ENCODE measurements around the gene CPXM2.

Gene CPXM2

GRCh38 chr10:123868038-123869019 is 23.3 kb downstream of the CPXM2 start:
- no peak for DNase-seq

GRCh38 chr10:123865880-123866279 is 25.7 kb downstream of the CPXM2 start:
- DNase-seq, result no peak

- no peak for DNase-seq
These were observed 26.3 kb downstream of the CPXM2 start for GRCh38 chr10:123865350-123865749.

- no peak for DNase-seq
These were observed 26.7 kb downstream of the CPXM2 start for GRCh38 chr10:123864923-123865322.

GRCh38 chr10:123863721-123864482 is 27.7 kb downstream of the CPXM2 start:
- DNase-seq, result no peak

- DNase-seq, result no peak
These were observed 28.4 kb downstream of the CPXM2 start for GRCh38 chr10:123863183-123863575.

GRCh38 chr10:123862421-123863182 is 29.0 kb downstream of the CPXM2 start:
- DNase-seq, result no peak

GRCh38 chr10:123860856-123861255 is 30.8 kb downstream of the CPXM2 start:
- DNase-seq, result no peak

- DNase-seq, result no peak
These were observed 31.4 kb downstream of the CPXM2 start for GRCh38 chr10:123860209-123860608.

- no peak for DNase-seq
These were observed 32.0 kb downstream of the CPXM2 start for GRCh38 chr10:123859653-123860050.

GRCh38 chr10:123858907-123859652 is 32.5 kb downstream of the CPXM2 start:
- DNase-seq, result no peak

GRCh38 chr10:123858077-123858681 is 33.4 kb downstream of the CPXM2 start:
- no peak for DNase-seq

- no peak for DNase-seq
These were observed 34.0 kb downstream of the CPXM2 start for GRCh38 chr10:123857616-123858015.

- no peak for DNase-seq
These were observed 36.5 kb downstream of the CPXM2 start for GRCh38 chr10:123855008-123855684.

GRCh38 chr10:123854498-123854897 is 37.1 kb downstream of the CPXM2 start:
- no peak for DNase-seq

- no peak for DNase-seq
These were observed 37.6 kb downstream of the CPXM2 start for GRCh38 chr10:123854003-123854402.

- no peak for DNase-seq
These were observed 39.1 kb downstream of the CPXM2 start for GRCh38 chr10:123852411-123852951.

- DNase-seq, result no peak
These were observed 42.8 kb downstream of the CPXM2 start for GRCh38 chr10:123848564-123849457.

- no peak for DNase-seq
These were observed 43.7 kb downstream of the CPXM2 start for GRCh38 chr10:123847686-123848432.

All from CD4-positive, alpha-beta T cell treated with Interferon gamma for 1 hour (primary cell).